ENCODE data around the gene TMEM54. TPM values are rescaled to one million over a fixed set of nuclear protein-coding genes. Genes with fewer than 3 reads are reported as not detected.

TMEM54 gene
- total RNA-seq, 4 donors from 2014 or later: 151 to 255 (median 178) TPM

- no peak overlapping the region for H3K27ac ChIP-seq
- intact Hi-C loops (cut with DNase I): loop anchor here (10.0 kb wide), 1 partner anchor 165 kb away; the partner anchor contains the start of gene AZIN2
- no peak for DNase-seq
- H3K27me3 ChIP-seq: peaks cover 0 to 62% (median 2%) of the 10 kb centered on the region in 4 donors
- 71 to 82% methylated on average over 8 to 11 of the region's 11 CpGs for WGBS, 2 donors
- H3K4me3 ChIP-seq: no peak overlapping the region
- peaks cover 5 to 7% (median 5%) of the 10 kb centered on the region in 3 donors for H3K4me1 ChIP-seq
- H3K36me3 ChIP-seq: no peaks in the 10 kb centered on the region
- TF ChIP-seq, protein P1, sequence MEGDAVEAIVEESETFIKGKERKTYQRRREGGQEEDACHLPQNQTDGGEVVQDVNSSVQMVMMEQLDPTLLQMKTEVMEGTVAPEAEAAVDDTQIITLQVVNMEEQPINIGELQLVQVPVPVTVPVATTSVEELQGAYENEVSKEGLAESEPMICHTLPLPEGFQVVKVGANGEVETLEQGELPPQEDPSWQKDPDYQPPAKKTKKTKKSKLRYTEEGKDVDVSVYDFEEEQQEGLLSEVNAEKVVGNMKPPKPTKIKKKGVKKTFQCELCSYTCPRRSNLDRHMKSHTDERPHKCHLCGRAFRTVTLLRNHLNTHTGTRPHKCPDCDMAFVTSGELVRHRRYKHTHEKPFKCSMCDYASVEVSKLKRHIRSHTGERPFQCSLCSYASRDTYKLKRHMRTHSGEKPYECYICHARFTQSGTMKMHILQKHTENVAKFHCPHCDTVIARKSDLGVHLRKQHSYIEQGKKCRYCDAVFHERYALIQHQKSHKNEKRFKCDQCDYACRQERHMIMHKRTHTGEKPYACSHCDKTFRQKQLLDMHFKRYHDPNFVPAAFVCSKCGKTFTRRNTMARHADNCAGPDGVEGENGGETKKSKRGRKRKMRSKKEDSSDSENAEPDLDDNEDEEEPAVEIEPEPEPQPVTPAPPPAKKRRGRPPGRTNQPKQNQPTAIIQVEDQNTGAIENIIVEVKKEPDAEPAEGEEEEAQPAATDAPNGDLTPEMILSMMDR (IDR thresholded peaks at IDR 0.05): no peak
- TF ChIP-seq POLR2A (IDR thresholded peaks at IDR 0.05): no peak
- no peaks in the 10 kb centered on the region for H3K9me3 ChIP-seq
Observed at GRCh38 chr1:32919811-32920733, 18.9 kb upstream of the TMEM54 start.

DNA sequence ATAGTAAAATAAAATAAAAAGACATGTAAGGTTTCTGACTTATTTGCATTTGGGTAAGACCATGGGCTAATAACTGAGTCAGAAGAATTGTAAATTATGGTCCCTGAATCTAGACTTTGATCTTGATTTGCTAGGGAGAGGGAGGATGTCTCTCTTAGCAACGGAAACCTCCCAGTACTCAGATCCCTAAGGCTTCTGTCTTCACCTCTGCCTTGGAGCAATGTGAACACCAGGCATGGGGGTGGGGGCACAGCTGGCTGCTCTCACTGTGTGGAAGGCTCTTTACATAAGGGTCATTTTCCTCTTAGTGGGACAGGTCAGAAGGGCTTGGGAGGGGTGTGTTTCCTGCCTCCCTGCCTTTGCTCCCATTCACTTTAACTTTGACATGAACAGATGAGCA is 17.0 kb upstream of the TMEM54 start:
- intact Hi-C loops (cut with DNase I): no loop called here
- peaks cover 0 to 44% (median 0%) of the 10 kb centered on the region in 4 donors for H3K27me3 ChIP-seq
- no peak overlapping the region for H3K27ac ChIP-seq
- no peak overlapping the region for H3K4me3 ChIP-seq
- H3K4me1 ChIP-seq: no peaks in the 10 kb centered on the region
- TF ChIP-seq, protein P1 (IDR thresholded peaks at IDR 0.05): no peak
- no peak for TF ChIP-seq POLR2A (IDR thresholded peaks at IDR 0.05)
- no peaks in the 10 kb centered on the region for H3K36me3 ChIP-seq
- WGBS, 2 donors: 47% methylated on average over 1 of the region's 1 CpG
- DNase-seq: no peak
- no peaks in the 10 kb centered on the region for H3K9me3 ChIP-seq

DNA sequence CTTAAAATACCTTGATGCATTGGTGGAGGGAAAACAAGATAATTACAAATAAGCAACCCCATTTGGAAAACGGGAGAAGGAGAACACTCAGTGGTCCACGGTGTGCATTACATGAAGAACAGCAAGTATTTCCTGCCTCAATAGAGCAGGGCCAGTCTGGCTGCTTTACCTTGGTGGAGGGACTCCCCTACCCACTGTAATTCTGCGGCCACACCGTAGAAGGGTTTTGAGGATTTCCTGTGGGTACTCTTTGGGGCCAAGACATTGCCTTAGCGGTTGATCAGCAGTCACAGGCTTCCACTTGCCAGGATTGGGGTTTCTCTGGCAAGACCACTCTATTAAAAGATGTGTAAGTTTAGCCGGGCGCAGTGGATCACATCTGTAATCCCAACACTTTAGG is 16.3 kb upstream of the TMEM54 start:
- no peaks in the 10 kb centered on the region for H3K4me1 ChIP-seq
- DNase-seq: no peak
- H3K27me3 ChIP-seq: peaks cover 0 to 37% (median 0%) of the 10 kb centered on the region in 4 donors
- intact Hi-C loops (cut with DNase I): no loop called here
- WGBS, 2 donors: 60 to 71% methylated on average over 2 to 7 of the region's 7 CpGs
- no peaks in the 10 kb centered on the region for H3K9me3 ChIP-seq
- no peak overlapping the region for H3K4me3 ChIP-seq
- no peak overlapping the region for H3K27ac ChIP-seq
- TF ChIP-seq, protein P1 (IDR thresholded peaks at IDR 0.05): no peak
- TF ChIP-seq POLR2A (IDR thresholded peaks at IDR 0.05): no peak
- H3K36me3 ChIP-seq: no peaks in the 10 kb centered on the region

DNA sequence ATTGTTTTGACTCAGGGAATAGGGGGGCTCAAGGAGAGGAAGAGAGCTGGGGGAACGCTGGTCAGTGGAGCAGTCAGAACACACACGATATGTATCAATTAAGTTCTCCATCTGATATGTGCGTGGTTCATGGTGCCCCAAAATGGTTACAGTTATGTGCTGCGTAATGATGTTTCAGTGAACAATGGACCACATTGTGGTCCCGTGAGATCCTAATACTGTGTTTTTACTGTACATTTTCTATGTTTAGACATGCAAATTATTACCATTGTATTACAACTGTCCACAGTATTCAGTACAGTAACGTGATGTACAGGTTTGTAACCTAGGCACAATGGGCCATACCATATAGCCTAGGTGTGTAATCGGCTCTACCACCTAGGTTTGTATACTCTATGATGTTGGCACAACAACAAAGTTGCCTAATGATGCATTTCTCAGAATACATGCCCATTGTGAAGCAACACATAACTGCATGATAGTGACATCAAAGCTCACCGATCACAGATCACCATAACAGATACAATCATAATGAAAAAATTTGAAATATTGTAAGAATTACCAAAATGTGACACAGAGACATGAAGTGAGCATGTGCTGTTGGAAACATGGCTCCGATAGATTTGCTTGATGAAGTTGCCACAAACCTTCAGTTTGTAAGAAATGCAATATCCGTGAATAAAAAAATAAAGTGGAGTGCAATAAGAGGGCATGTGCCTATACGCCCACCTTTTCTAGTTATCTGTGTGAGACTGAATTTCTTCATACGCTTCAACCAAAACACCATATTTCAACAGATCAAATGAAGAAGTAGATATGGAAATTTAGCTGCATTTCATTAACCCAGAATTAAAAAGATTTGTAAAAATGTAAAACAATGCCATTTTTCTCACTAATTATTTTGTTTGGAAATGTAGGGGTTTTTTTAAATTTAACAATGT is 14.8 kb upstream of the TMEM54 start:
- no peak overlapping the region for H3K4me3 ChIP-seq
- intact Hi-C loops (cut with DNase I): no loop called here
- 81 to 89% methylated on average over 12 of the region's 12 CpGs for WGBS, 2 donors
- H3K9me3 ChIP-seq: no peaks in the 10 kb centered on the region
- peaks cover 0 to 30% (median 0%) of the 10 kb centered on the region in 4 donors for H3K27me3 ChIP-seq
- TF ChIP-seq, protein P1 (IDR thresholded peaks at IDR 0.05): no peak
- TF ChIP-seq POLR2A (IDR thresholded peaks at IDR 0.05): no peak
- no peak overlapping the region for H3K27ac ChIP-seq
- H3K36me3 ChIP-seq: no peaks in the 10 kb centered on the region
- DNase-seq: no peak
- H3K4me1 ChIP-seq: no peaks in the 10 kb centered on the region

Measured in esophagus squamous epithelium (tissue), 5 donors.